Measurements from ENCODE around the gene OR1A2. TPM values are rescaled to one million over a fixed set of nuclear protein-coding genes. Genes with fewer than 3 reads are reported as not detected.

Gene OR1A2
- total RNA-seq, result not detected in 2 replicates

DNA sequence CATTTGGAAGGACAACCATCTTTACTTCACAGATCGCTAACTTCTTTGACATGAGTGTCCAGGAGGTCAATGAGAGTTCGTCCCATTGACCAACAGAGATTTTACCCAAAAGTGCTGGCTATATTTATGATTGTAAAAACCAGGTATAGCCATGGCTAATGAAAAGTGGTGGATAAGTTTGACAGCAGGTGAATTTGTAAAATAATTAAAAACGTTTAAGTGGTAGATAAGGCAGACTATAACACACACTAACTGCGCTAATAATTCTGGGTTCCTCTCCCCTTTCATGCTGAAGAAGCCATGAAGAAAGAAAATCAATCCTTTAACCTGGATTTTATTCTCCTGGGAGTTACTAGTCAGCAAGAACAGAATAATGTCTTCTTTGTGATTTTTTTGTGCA is at the start of gene OR1A2:
Gene OR1A2, plus strand, starts transcription at position 301 of the 400 bp plus-strand sequence. Its CDS starts 0 bp downstream, at position 301.

DNA sequence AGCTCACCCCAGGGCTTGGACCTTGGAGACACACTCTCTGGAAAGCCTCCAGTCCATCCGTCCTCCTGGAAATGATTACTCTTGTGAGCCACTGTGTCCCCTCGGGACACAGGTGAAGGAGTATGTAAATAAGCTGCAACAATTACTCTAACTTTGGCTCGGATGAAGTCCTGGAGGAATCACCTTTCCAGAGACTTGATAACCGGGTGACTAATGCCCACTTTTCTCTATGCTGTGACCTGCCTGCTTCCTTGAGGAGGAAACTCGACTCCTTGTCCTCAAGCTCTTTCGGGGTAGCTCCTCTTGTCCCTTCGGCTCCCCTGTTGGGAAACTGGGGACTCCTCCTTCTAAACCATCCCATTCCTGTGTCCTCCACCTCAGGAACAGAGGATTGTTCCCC is 10.0 kb downstream of the OR1A2 start, which contains the start of gene OR1A1:
Gene OR1A1, plus strand, starts transcription at position 301 of the 400 bp plus-strand sequence. CDS start 7,954 bp downstream, outside the sequence.

Other genes with a start within 250 kb of the OR1A2 start
- gene OR1D5, start 133.9 kb upstream of the OR1A2 start, total RNA-seq, result not detected in 2 replicates
- gene OR1D2, start 93.1 kb upstream of the OR1A2 start, total RNA-seq, result under 0.01 TPM in 1 of 2 replicates, not detected in the other
- gene OR1G1, start 70.0 kb upstream of the OR1A2 start, total RNA-seq, result not detected in 2 replicates
- not detected in 2 replicates for gene OR1A1, start 10.1 kb downstream of the OR1A2 start, total RNA-seq
- gene OR3A1, start 100.8 kb downstream of the OR1A2 start, total RNA-seq, result 0.13 TPM in 1 of 2 replicates, not detected in the other
- gene OR3A2, start 188.8 kb downstream of the OR1A2 start, total RNA-seq, result 0.26 TPM in 1 of 2 replicates, not detected in the other
- gene OR1E1, start 200.9 kb downstream of the OR1A2 start, total RNA-seq, result not detected in 2 replicates
- gene OR3A3, start 213.9 kb downstream of the OR1A2 start, total RNA-seq, result not detected in 2 replicates
- gene OR1E2, start 236.3 kb downstream of the OR1A2 start, total RNA-seq, result 0.13 TPM in 1 of 2 replicates, not detected in the other

Measured in articular chondrocyte of knee joint (primary cell).